HepG2 (cell line): Measurements from ENCODE around the gene ZNF786. TPM values are rescaled to one million over a fixed set of nuclear protein-coding genes. Genes with fewer than 3 reads are reported as not detected.

Source experiments
- GABPB1 ChIP-seq: IDR thresholded peaks from 2 replicates; pipeline ENCODE4 v1.6.1; 2016; ENCODE audit warnings: mild to moderate bottlenecking, missing genetic modification reagents, moderate library complexity, missing compliant biosample characterization
- HIVEP1 ChIP-seq: sonication (generic); formaldehyde crosslinking; IDR thresholded peaks from 2 replicates; pipeline ENCODE4 v1.4.0; 2020; ENCODE audit warnings: mild to moderate bottlenecking, missing genetic modification reagents
- POGZ ChIP-seq: sonication (generic); formaldehyde crosslinking; IDR thresholded peaks from 2 replicates; pipeline ENCODE4 v1.4.0; 2020; ENCODE audit warnings: mild to moderate bottlenecking, missing genetic modification reagents
- STAG1 ChIP-seq: sonication (generic); formaldehyde crosslinking; IDR thresholded peaks from 2 replicates; pipeline ENCODE4 v1.4.0; 2020; ENCODE audit warnings: missing genetic modification reagents
- ZIK1 ChIP-seq: sonication (generic); formaldehyde crosslinking; IDR thresholded peaks from 2 replicates; pipeline ENCODE4 v1.5.0; 2020; ENCODE audit warnings: mild to moderate bottlenecking, low read depth, missing genetic modification reagents, borderline replicate concordance
- ZNF550 ChIP-seq: sonication (generic); formaldehyde crosslinking; IDR thresholded peaks from 2 replicates; pipeline ENCODE4 v1.4.0; 2020; ENCODE audit warnings: mild to moderate bottlenecking, missing genetic modification reagents, borderline replicate concordance
- ZNF770 ChIP-seq: sonication (generic); formaldehyde crosslinking; IDR thresholded peaks from 2 replicates; pipeline ENCODE4 v1.5.0; 2020; ENCODE audit warnings: mild to moderate bottlenecking, missing genetic modification reagents
- polyA plus RNA-seq, 8 experiments: library from polyadenylated mRNA; depleted of rRNA in 3 of 8; stranded (reverse) in 7 of 8; unstranded in 1 of 8; fragments of >200 nt; fragmentation: Illumina TruSeq in 4 of 8; extraction: Trizol in 4 of 8; gene quantifications; 2 replicates each; pipeline versions ENCODE4 v1.2.1 to v1.2.3, GENCODE V29; 2011 to 2016; ENCODE audit warnings: low read depth in 4 of 8, missing spikeins in 1 of 8, mixed read lengths in 1 of 8; ENCODE audit not compliant: insufficient read depth in 1 of 8
- total RNA-seq, 5 experiments: library from RNA; depleted of rRNA; stranded (reverse); fragments of >200 nt; fragmentation: Illumina TruSeq; extraction: Trizol; gene quantifications; 2 replicates each; pipeline ENCODE4 v1.2.3, GENCODE V29; 2016; ENCODE audit warnings: low read depth in 1 of 5
- TF ChIP-seq, protein P1 (sequence below): sonication (generic); formaldehyde crosslinking; IDR thresholded peaks from 2 replicates; pipeline ENCODE4 v1.5.0; 2020; ENCODE audit warnings: mild to moderate bottlenecking, missing genetic modification reagents, moderate library complexity
- TF ChIP-seq, protein P2 (sequence below): sonication (generic); formaldehyde crosslinking; IDR thresholded peaks from 2 replicates; pipeline ENCODE4 v1.4.0; 2020; ENCODE audit warnings: missing genetic modification reagents, mild to moderate bottlenecking, borderline replicate concordance
- TF ChIP-seq, protein P3 (sequence below): sonication (generic); formaldehyde crosslinking; IDR thresholded peaks from 2 replicates; pipeline ENCODE4 v1.5.0; 2020; ENCODE audit warnings: mild to moderate bottlenecking, missing genetic modification reagents, borderline replicate concordance

The ZNF786 gene
- total and polyA plus RNA-seq, 2 of the 13 experiments (the other 11 are each of a cell fraction or from before 2014, with no cell fraction given): 2.0 to 4.0 TPM

GRCh38 chr7:149071641-149072437 lies 18.7 kb downstream of the ZNF786 start (continued):
- TF ChIP-seq, protein P1, sequence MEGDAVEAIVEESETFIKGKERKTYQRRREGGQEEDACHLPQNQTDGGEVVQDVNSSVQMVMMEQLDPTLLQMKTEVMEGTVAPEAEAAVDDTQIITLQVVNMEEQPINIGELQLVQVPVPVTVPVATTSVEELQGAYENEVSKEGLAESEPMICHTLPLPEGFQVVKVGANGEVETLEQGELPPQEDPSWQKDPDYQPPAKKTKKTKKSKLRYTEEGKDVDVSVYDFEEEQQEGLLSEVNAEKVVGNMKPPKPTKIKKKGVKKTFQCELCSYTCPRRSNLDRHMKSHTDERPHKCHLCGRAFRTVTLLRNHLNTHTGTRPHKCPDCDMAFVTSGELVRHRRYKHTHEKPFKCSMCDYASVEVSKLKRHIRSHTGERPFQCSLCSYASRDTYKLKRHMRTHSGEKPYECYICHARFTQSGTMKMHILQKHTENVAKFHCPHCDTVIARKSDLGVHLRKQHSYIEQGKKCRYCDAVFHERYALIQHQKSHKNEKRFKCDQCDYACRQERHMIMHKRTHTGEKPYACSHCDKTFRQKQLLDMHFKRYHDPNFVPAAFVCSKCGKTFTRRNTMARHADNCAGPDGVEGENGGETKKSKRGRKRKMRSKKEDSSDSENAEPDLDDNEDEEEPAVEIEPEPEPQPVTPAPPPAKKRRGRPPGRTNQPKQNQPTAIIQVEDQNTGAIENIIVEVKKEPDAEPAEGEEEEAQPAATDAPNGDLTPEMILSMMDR (CRISPR knock-in tag): peak; percentile 61
- TF ChIP-seq ZIK1 (CRISPR knock-in tag) (no peak), STAG1 (CRISPR knock-in tag) (peak; percentile 42), ZNF770 (CRISPR knock-in tag) (no peak), POGZ (peak; percentile 49; the same call in 1 of the 2 replicates), ZNF550 (CRISPR knock-in tag) (no peak), HIVEP1 (CRISPR knock-in tag) (no peak), GABPB1 (CRISPR knock-in tag) (peak; percentile 52; the same call in 1 of the 2 replicates)
- TF ChIP-seq, protein P2, sequence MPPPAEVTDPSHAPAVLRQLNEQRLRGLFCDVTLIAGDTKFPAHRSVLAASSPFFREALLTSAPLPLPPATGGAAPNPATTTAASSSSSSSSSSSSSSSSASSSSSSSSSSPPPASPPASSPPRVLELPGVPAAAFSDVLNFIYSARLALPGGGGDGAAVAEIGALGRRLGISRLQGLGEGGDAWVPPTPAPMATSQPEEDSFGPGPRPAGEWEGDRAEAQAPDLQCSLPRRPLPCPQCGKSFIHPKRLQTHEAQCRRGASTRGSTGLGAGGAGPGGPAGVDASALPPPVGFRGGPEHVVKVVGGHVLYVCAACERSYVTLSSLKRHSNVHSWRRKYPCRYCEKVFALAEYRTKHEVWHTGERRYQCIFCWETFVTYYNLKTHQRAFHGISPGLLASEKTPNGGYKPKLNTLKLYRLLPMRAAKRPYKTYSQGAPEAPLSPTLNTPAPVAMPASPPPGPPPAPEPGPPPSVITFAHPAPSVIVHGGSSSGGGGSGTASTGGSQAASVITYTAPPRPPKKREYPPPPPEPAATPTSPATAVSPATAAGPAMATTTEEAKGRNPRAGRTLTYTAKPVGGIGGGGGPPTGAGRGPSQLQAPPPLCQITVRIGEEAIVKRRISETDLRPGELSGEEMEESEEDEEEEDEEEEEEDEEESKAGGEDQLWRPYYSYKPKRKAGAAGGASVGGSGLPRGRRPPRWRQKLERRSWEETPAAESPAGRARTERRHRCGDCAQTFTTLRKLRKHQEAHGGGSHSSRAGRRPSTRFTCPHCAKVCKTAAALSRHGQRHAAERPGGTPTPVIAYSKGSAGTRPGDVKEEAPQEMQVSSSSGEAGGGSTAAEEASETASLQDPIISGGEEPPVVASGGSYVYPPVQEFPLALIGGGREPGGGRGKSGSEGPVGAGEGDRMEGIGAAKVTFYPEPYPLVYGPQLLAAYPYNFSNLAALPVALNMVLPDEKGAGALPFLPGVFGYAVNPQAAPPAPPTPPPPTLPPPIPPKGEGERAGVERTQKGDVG (CRISPR knock-in tag): 0 out of 2 replicates have a peak, but pooled peaks have one; percentile 48
- TF ChIP-seq, protein P3, sequence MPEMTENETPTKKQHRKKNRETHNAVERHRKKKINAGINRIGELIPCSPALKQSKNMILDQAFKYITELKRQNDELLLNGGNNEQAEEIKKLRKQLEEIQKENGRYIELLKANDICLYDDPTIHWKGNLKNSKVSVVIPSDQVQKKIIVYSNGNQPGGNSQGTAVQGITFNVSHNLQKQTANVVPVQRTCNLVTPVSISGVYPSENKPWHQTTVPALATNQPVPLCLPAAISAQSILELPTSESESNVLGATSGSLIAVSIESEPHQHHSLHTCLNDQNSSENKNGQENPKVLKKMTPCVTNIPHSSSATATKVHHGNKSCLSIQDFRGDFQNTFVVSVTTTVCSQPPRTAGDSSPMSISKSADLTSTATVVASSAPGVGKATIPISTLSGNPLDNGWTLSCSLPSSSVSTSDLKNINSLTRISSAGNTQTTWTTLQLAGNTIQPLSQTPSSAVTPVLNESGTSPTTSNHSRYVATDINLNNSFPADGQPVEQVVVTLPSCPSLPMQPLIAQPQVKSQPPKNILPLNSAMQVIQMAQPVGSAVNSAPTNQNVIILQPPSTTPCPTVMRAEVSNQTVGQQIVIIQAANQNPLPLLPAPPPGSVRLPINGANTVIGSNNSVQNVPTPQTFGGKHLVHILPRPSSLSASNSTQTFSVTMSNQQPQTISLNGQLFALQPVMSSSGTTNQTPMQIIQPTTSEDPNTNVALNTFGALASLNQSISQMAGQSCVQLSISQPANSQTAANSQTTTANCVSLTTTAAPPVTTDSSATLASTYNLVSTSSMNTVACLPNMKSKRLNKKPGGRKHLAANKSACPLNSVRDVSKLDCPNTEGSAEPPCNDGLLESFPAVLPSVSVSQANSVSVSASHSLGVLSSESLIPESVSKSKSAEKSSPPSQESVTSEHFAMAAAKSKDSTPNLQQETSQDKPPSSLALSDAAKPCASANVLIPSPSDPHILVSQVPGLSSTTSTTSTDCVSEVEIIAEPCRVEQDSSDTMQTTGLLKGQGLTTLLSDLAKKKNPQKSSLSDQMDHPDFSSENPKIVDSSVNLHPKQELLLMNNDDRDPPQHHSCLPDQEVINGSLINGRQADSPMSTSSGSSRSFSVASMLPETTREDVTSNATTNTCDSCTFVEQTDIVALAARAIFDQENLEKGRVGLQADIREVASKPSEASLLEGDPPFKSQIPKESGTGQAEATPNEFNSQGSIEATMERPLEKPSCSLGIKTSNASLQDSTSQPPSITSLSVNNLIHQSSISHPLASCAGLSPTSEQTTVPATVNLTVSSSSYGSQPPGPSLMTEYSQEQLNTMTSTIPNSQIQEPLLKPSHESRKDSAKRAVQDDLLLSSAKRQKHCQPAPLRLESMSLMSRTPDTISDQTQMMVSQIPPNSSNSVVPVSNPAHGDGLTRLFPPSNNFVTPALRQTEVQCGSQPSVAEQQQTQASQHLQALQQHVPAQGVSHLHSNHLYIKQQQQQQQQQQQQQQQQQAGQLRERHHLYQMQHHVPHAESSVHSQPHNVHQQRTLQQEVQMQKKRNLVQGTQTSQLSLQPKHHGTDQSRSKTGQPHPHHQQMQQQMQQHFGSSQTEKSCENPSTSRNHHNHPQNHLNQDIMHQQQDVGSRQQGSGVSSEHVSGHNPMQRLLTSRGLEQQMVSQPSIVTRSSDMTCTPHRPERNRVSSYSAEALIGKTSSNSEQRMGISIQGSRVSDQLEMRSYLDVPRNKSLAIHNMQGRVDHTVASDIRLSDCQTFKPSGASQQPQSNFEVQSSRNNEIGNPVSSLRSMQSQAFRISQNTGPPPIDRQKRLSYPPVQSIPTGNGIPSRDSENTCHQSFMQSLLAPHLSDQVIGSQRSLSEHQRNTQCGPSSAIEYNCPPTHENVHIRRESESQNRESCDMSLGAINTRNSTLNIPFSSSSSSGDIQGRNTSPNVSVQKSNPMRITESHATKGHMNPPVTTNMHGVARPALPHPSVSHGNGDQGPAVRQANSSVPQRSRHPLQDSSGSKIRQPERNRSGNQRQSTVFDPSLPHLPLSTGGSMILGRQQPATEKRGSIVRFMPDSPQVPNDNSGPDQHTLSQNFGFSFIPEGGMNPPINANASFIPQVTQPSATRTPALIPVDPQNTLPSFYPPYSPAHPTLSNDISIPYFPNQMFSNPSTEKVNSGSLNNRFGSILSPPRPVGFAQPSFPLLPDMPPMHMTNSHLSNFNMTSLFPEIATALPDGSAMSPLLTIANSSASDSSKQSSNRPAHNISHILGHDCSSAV: no peak
